Measurements from ENCODE around the gene INHBE.
"Not testable (repeated sequence)": the region's sequence is repeated elsewhere in the genome, so short reads cannot be mapped to it uniquely, and the experiment has no call there.

The INHBE gene, protein sequence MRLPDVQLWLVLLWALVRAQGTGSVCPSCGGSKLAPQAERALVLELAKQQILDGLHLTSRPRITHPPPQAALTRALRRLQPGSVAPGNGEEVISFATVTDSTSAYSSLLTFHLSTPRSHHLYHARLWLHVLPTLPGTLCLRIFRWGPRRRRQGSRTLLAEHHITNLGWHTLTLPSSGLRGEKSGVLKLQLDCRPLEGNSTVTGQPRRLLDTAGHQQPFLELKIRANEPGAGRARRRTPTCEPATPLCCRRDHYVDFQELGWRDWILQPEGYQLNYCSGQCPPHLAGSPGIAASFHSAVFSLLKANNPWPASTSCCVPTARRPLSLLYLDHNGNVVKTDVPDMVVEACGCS

GRCh38 chr12:57454566-57455373, at the start of gene INHBE:
INHBE (plus strand) TSS chr12:57455307; CDS start chr12:57455537, 230 bp downstream.
- DNase-seq (ENCODE audit: extremely low read depth, insufficient read length): no peak
- no peaks in the 10 kb centered on the region for H3K36me3 ChIP-seq (ENCODE audit: control insufficient read depth, insufficient read depth, low read length)
- TF ChIP-seq CTCF (IDR thresholded peaks at IDR 0.05; ENCODE audit: insufficient read depth, low read length, poor library complexity, severe bottlenecking): no peak
- no peak within 1 kb of the TSS for H3K4me3 ChIP-seq (replicated peaks; ENCODE audit: low read depth, low read length)
- no peaks in the 10 kb centered on the region for H3K27me3 ChIP-seq (replicated peaks; ENCODE audit: control insufficient read depth, insufficient read depth, low read length)

- no peaks in the 10 kb centered on the region for H3K27me3 ChIP-seq (replicated peaks; ENCODE audit: control insufficient read depth, insufficient read depth, low read length)
- TF ChIP-seq CTCF (IDR thresholded peaks at IDR 0.05; ENCODE audit: insufficient read depth, low read length, poor library complexity, severe bottlenecking): no peak
- H3K4me3 ChIP-seq (replicated peaks; ENCODE audit: low read depth, low read length): no peak overlapping the region
- no peaks in the 10 kb centered on the region for H3K36me3 ChIP-seq (ENCODE audit: control insufficient read depth, insufficient read depth, low read length)
- DNase-seq (ENCODE audit: extremely low read depth, insufficient read length): no peak
Measured at GRCh38 chr12:57410534-57410933, 44.6 kb upstream of the INHBE start.

GRCh38 chr12:57414160-57414559, 40.9 kb upstream of the INHBE start:
- H3K27me3 ChIP-seq (replicated peaks; ENCODE audit: control insufficient read depth, insufficient read depth, low read length); DNase-seq (ENCODE audit: extremely low read depth, insufficient read length); H3K4me3 ChIP-seq (replicated peaks; ENCODE audit: low read depth, low read length); H3K36me3 ChIP-seq (ENCODE audit: control insufficient read depth, insufficient read depth, low read length): not testable (repeated sequence)

DNA sequence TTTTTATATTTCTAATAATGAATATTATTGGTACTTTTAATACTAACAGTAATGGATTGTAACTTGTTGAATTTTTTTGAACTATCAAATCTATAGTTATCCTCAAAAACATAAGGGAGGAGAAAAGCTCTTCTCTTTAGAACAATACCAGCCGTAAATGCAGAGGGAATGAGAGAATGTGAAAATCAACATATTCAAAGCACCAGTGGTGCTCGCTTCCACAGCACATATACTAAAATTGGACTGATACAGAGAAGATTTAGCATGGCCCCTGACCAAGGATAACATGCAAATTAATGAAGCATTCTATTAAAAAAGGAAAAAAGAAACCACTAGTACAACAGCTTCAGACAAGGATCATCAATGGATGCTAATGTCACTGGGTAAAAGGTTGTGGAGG, 40.0 kb upstream of the INHBE start:
- DNase-seq (ENCODE audit: extremely low read depth, insufficient read length): no peak
- no peaks in the 10 kb centered on the region; the same call in 1 of the 2 replicates for H3K36me3 ChIP-seq (ENCODE audit: control insufficient read depth, insufficient read depth, low read length)

GRCh38 chr12:57416039-57416996, 38.8 kb upstream of the INHBE start:
- DNase-seq (ENCODE audit: extremely low read depth, insufficient read length): no peak
- no peak for TF ChIP-seq CTCF (IDR thresholded peaks at IDR 0.05; ENCODE audit: insufficient read depth, low read length, poor library complexity, severe bottlenecking)
- Histone ChIP-seq H3K36me3 (ENCODE audit: control insufficient read depth, insufficient read depth, low read length) (no peaks in the 10 kb centered on the region; the same call in 1 of the 2 replicates), H3K4me3 (replicated peaks; ENCODE audit: low read depth, low read length) (no peak overlapping the region), H3K27me3 (replicated peaks; ENCODE audit: control insufficient read depth, insufficient read depth, low read length) (no peaks in the 10 kb centered on the region)

More for the DNA sequence above, 40.0 kb upstream of the INHBE start:
- no peak for TF ChIP-seq CTCF (IDR thresholded peaks at IDR 0.05; ENCODE audit: insufficient read depth, low read length, poor library complexity, severe bottlenecking)
- Histone ChIP-seq H3K4me3 (replicated peaks; ENCODE audit: low read depth, low read length) (no peak overlapping the region), H3K27me3 (replicated peaks; ENCODE audit: control insufficient read depth, insufficient read depth, low read length) (no peaks in the 10 kb centered on the region)

Measured in GM06990 (cell line).